Measurements from ENCODE around the gene TGFBI. TPM values are rescaled to one million over a fixed set of nuclear protein-coding genes. Genes with fewer than 3 reads are reported as not detected.

The TGFBI gene
- polyA plus RNA-seq, 3 donors, result 480 to 653 (median 565) TPM

DNA sequence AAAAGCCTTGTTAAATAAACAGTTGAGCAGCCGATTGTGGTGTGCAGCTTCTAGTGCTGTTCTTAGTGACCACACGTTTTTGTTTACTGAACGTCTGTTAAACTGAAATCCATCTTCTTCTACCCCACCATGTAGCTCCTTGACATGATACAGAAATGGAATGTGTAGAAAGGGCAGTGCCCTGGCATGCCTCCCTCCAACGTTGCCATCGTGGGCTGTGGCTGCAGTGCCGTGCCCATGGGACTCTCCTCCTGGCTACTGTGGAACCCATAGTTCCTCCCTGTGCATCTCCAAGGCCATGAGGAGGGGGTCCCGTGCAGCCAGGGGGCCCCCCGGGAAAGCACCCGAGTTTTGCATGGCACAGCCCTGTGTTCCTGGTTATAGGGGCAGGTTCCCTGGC is 23.3 kb upstream of the TGFBI start:
- H3K4me3 Mint-ChIP-seq, result no peak overlapping the region
- Histone ChIP-seq H3K4me2 (replicated peaks; ENCODE audit: extremely low read depth, low read length, poor library complexity, severe bottlenecking) (no peak overlapping the region), H3K4me3 (replicated peaks in 1 of 3; ENCODE audit: low read depth in 2 of 3, low read length in 3 of 3) (no peak overlapping the region), H3K36me3 (replicated peaks in 1 of 2; ENCODE audit: control insufficient read depth in 1 of 2, insufficient read depth in 2 of 2, low read length in 2 of 2) (no peaks in the 10 kb centered on the region), H3K79me2 (ENCODE audit: insufficient read depth, low read length) (no peaks in the 10 kb centered on the region), H3K9me3 (replicated peaks in 1 of 2; ENCODE audit: control insufficient read depth in 1 of 2, insufficient read depth in 1 of 2, low read length in 2 of 2) (no peaks in the 10 kb centered on the region), H4K20me1 (ENCODE audit: insufficient read depth, low read length) (no peaks in the 10 kb centered on the region), H3K27me3 (ENCODE audit: control insufficient read depth in 2 of 2, insufficient read depth in 2 of 2, low read length in 2 of 2) (no peaks in the 10 kb centered on the region), H2AFZ (ENCODE audit: insufficient read depth, low read depth, low read length, poor library complexity, severe bottlenecking) (no peak overlapping the region), H3K27ac (ENCODE audit: low read depth in 1 of 2, low read length in 2 of 2) (no peak overlapping the region), H3K9ac (ENCODE audit: insufficient read depth, low read length, poor library complexity, severe bottlenecking) (no peak overlapping the region), H3K4me1 (ENCODE audit: control insufficient read depth in 1 of 2, insufficient read depth in 2 of 2, low read length in 2 of 2) (peaks cover 28 to 33% of the 10 kb centered on the region in 2 donors)
- intact Hi-C loops (cut with micrococcal nuclease), result no loop called here
- H3K9me3 Mint-ChIP-seq, result peaks cover 0 to 2% (median 0%) of the 10 kb centered on the region in 7 donors
- 91% methylated on average over 7 of the region's 9 CpGs for WGBS (ENCODE audit: insufficient coverage)
- H3K4me1 Mint-ChIP-seq, result peaks cover 40% of the 10 kb centered on the region
- H3K27ac Mint-ChIP-seq, result no peak overlapping the region
- no peak for DNase-seq
- H3K36me3 Mint-ChIP-seq, result peaks cover 4 to 6% of the 10 kb centered on the region in 2 donors
- H3K27me3 Mint-ChIP-seq (ENCODE audit: low read depth in 3 of 3), result peaks cover 0 to 3% (median 1%) of the 10 kb centered on the region in 3 donors
- TF ChIP-seq, protein P1, sequence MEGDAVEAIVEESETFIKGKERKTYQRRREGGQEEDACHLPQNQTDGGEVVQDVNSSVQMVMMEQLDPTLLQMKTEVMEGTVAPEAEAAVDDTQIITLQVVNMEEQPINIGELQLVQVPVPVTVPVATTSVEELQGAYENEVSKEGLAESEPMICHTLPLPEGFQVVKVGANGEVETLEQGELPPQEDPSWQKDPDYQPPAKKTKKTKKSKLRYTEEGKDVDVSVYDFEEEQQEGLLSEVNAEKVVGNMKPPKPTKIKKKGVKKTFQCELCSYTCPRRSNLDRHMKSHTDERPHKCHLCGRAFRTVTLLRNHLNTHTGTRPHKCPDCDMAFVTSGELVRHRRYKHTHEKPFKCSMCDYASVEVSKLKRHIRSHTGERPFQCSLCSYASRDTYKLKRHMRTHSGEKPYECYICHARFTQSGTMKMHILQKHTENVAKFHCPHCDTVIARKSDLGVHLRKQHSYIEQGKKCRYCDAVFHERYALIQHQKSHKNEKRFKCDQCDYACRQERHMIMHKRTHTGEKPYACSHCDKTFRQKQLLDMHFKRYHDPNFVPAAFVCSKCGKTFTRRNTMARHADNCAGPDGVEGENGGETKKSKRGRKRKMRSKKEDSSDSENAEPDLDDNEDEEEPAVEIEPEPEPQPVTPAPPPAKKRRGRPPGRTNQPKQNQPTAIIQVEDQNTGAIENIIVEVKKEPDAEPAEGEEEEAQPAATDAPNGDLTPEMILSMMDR (IDR thresholded peaks at IDR 0.05), result no peak

DNA sequence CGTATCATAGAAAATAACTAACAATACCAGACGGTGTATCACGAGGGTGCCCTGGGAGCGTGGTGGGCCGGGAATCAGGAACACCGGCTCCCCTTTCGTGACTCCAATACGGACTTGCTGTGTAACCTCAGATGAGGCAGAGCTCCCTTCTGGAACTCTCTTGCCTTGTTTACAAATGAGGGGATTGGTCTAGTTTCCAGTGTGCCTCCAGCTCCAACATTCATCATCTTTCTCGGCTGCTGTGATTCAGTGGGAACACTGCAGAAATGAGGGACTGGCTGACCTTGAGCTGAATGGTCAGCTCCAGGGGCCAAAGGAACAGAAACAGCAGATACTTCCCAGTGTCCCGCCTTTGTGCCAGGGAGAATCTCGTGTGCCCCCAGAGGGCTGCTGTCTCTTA is 22.6 kb upstream of the TGFBI start:
- 98% methylated on average over 7 of the region's 11 CpGs for WGBS (ENCODE audit: insufficient coverage)
- Histone ChIP-seq H3K9me3 (replicated peaks in 1 of 2; ENCODE audit: control insufficient read depth in 1 of 2, insufficient read depth in 1 of 2, low read length in 2 of 2) (no peaks in the 10 kb centered on the region), H2AFZ (ENCODE audit: insufficient read depth, low read depth, low read length, poor library complexity, severe bottlenecking) (no peak overlapping the region), H4K20me1 (ENCODE audit: insufficient read depth, low read length) (no peaks in the 10 kb centered on the region), H3K9ac (ENCODE audit: insufficient read depth, low read length, poor library complexity, severe bottlenecking) (no peak overlapping the region), H3K4me1 (ENCODE audit: control insufficient read depth in 1 of 2, insufficient read depth in 2 of 2, low read length in 2 of 2) (peaks cover 28 to 32% of the 10 kb centered on the region in 2 donors), H3K27me3 (ENCODE audit: control insufficient read depth in 2 of 2, insufficient read depth in 2 of 2, low read length in 2 of 2) (no peaks in the 10 kb centered on the region), H3K4me3 (replicated peaks in 1 of 3; ENCODE audit: low read depth in 2 of 3, low read length in 3 of 3) (no peak overlapping the region), H3K36me3 (replicated peaks in 1 of 2; ENCODE audit: control insufficient read depth in 1 of 2, insufficient read depth in 2 of 2, low read length in 2 of 2) (no peaks in the 10 kb centered on the region), H3K79me2 (ENCODE audit: insufficient read depth, low read length) (no peaks in the 10 kb centered on the region), H3K4me2 (replicated peaks; ENCODE audit: extremely low read depth, low read length, poor library complexity, severe bottlenecking) (no peak overlapping the region), H3K27ac (ENCODE audit: low read depth in 1 of 2, low read length in 2 of 2) (no peak overlapping the region)
- Mint-ChIP-seq H3K27me3 (ENCODE audit: low read depth in 3 of 3) (peaks cover 0 to 1% (median 0%) of the 10 kb centered on the region in 3 donors), H3K4me1 (peaks cover 39% of the 10 kb centered on the region), H3K4me3 (no peak overlapping the region), H3K9me3 (peaks cover 0 to 2% (median 0%) of the 10 kb centered on the region in 7 donors), H3K36me3 (peaks cover 6 to 7% of the 10 kb centered on the region in 2 donors), H3K27ac (no peak overlapping the region)
- DNase-seq, result no peak
- intact Hi-C loops (cut with micrococcal nuclease), result no loop called here
- TF ChIP-seq, protein P1 (IDR thresholded peaks at IDR 0.05), result no peak
